SK-N-MC (cell line): ENCODE measurements around the gene CRABP2.

Source experiments
- DNase-seq: peaks from one replicate; pipeline ENCODE4 v3.0.0-alpha.2; 2011; ENCODE audit warnings: low read depth, low spot score
- H3K27ac ChIP-seq: fragments of 200-600 bp; sonication (generic); 2 replicates; pipeline ENCODE4 v1.5.1; 2016; ENCODE audit warnings: mixed run types
- H3K36me3 ChIP-seq: fragments of 200-600 bp; sonication (generic); 2 replicates; pipeline ENCODE4 v1.6.1; 2017; ENCODE audit warnings: antibody characterized with exemption, low read length, mixed read lengths; ENCODE audit not compliant: insufficient read depth
- H3K4me3 ChIP-seq: fragments of 200-600 bp; sonication (generic); 2 replicates; pipeline ENCODE4 v1.5.1; 2016
- H3K9ac ChIP-seq: fragments of 200-600 bp; sonication (generic); 2 replicates; pipeline ENCODE4 v1.8.0; 2017; ENCODE audit warnings: mixed run types, mixed read lengths; ENCODE audit not compliant: insufficient read length
- H3K9me3 ChIP-seq: fragments of 200-600 bp; sonication (generic); 2 replicates; pipeline ENCODE4 v1.6.1; 2017; ENCODE audit warnings: low read depth, mild to moderate bottlenecking, antibody characterized with exemption, low read length, moderate library complexity, mixed read lengths
- EZH2 ChIP-seq: fragments of 200-600 bp; sonication (generic); IDR thresholded peaks from one replicate; pipeline ENCODE4 v1.6.1; 2017; ENCODE audit warnings: antibody characterized with exemption
- FOXP2 ChIP-seq: optimal IDR thresholded peaks from 2 replicates; pipeline ENCODE3; 2011; ENCODE audit warnings: mild to moderate bottlenecking, moderate library complexity; ENCODE audit not compliant: insufficient read depth; ENCODE audit errors: extremely low read length, control extremely low read depth
- POLR2AphosphoS5 ChIP-seq: IDR thresholded peaks from 2 replicates; pipeline ENCODE4 v1.6.1; 2012; ENCODE audit warnings: mild to moderate bottlenecking, low read depth, low read length, borderline replicate concordance

The CRABP2 gene

GRCh38 chr1:156677616-156678596 lies 27.5 kb downstream of the CRABP2 start:
- Histone ChIP-seq H3K4me3 (no peak overlapping the region), H3K27ac (no peak overlapping the region), H3K9ac (no peak overlapping the region)

GRCh38 chr1:156676820-156677615 lies 28.4 kb downstream of the CRABP2 start, which contains the start of gene NES:
NES (minus strand) TSS chr1:156677407; CDS start chr1:156677264, 143 bp downstream.
- TF ChIP-seq POLR2AphosphoS5 (no peak), EZH2 (no peak), FOXP2 (no peak)
- no peak within 1 kb of the TSS for H3K4me3 ChIP-seq
- H3K36me3 ChIP-seq: no peaks in the 10 kb centered on the region
- DNase-seq: no peak
- H3K27ac ChIP-seq: no peak within 1 kb of the TSS
- no peak within 1 kb of the TSS for H3K9ac ChIP-seq
- no peaks in the 10 kb centered on the region for H3K9me3 ChIP-seq

More at GRCh38 chr1:156677616-156678596, 27.5 kb downstream of the CRABP2 start:
- Histone ChIP-seq H3K9me3 (no peaks in the 10 kb centered on the region), H3K36me3 (no peaks in the 10 kb centered on the region)
- DNase-seq: peak; percentile 26
- TF ChIP-seq POLR2AphosphoS5 (no peak), FOXP2 (no peak), EZH2 (no peak)

- H3K9ac ChIP-seq: no peak overlapping the region
- DNase-seq: no peak
- H3K4me3 ChIP-seq: no peak overlapping the region
- H3K9me3 ChIP-seq: no peaks in the 10 kb centered on the region
- TF ChIP-seq EZH2 (no peak), FOXP2 (no peak), POLR2AphosphoS5 (no peak)
- H3K27ac ChIP-seq: no peak overlapping the region
- no peaks in the 10 kb centered on the region for H3K36me3 ChIP-seq
These were observed 29.1 kb downstream of the CRABP2 start for GRCh38 chr1:156676114-156676819.

- TF ChIP-seq FOXP2: no peak
- no peak for TF ChIP-seq EZH2
- no peak for TF ChIP-seq POLR2AphosphoS5
- no peak overlapping the region for H3K9ac ChIP-seq
- no peaks in the 10 kb centered on the region for H3K9me3 ChIP-seq
- no peak overlapping the region for H3K4me3 ChIP-seq
- H3K27ac ChIP-seq: no peak overlapping the region
- H3K36me3 ChIP-seq: no peaks in the 10 kb centered on the region
- no peak for DNase-seq
These were observed 29.9 kb downstream of the CRABP2 start for GRCh38 chr1:156675210-156676113.

- H3K4me3 ChIP-seq: no peak overlapping the region
- no peaks in the 10 kb centered on the region for H3K9me3 ChIP-seq
- TF ChIP-seq POLR2AphosphoS5 (no peak), FOXP2 (no peak), EZH2 (no peak)
- H3K27ac ChIP-seq: no peak overlapping the region
- no peak overlapping the region for H3K9ac ChIP-seq
- H3K36me3 ChIP-seq: no peaks in the 10 kb centered on the region
- DNase-seq: no peak
These were observed 31.8 kb downstream of the CRABP2 start for GRCh38 chr1:156673387-156674121.

- Histone ChIP-seq H3K9ac (no peak overlapping the region), H3K9me3 (no peaks in the 10 kb centered on the region), H3K27ac (no peak overlapping the region), H3K36me3 (no peaks in the 10 kb centered on the region), H3K4me3 (no peak overlapping the region)
- no peak for DNase-seq
- no peak for TF ChIP-seq EZH2
- no peak for TF ChIP-seq FOXP2
- TF ChIP-seq POLR2AphosphoS5: no peak
These were observed 33.6 kb downstream of the CRABP2 start for GRCh38 chr1:156671804-156672203.
